ENCODE results near the gene ARID5B.

ARID5B gene

DNA sequence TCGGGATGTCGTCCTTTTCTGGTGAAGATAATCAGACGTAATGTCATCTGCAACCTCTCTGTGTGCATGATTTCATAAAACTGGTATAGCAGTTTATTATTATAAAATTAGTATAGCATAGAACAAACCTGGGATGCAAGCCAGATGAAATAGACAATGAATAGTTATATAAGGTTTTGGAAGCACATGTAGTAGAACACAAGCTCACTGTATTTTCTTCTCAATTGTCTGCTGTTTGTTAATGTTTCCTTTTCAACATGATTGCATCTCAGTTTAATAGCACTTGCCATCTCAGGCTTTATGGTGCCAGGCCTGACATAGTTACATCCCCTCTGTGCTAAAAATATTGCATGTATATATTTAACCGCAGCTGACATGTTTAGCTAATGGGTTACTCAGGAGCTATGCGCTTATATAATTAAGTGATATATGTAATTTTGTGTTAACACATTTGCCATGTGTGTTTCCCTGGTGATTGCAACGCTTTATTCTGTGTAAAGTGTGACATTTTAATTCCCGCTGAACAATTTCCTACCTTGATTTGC is 132.7 kb downstream of the ARID5B start:
- TF ChIP-seq, protein P1, sequence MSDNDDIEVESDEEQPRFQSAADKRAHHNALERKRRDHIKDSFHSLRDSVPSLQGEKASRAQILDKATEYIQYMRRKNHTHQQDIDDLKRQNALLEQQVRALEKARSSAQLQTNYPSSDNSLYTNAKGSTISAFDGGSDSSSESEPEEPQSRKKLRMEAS (IDR thresholded peaks at IDR 0.05; ENCODE audit: low read depth, low read length): no peak
- no peak for TF ChIP-seq POLR2A (IDR thresholded peaks at IDR 0.05; ENCODE audit: extremely low read depth, insufficient read length)
- TF ChIP-seq MYC (IDR thresholded peaks at IDR 0.05; ENCODE audit: low read depth, low read length): no peak
- TF ChIP-seq, protein P2, sequence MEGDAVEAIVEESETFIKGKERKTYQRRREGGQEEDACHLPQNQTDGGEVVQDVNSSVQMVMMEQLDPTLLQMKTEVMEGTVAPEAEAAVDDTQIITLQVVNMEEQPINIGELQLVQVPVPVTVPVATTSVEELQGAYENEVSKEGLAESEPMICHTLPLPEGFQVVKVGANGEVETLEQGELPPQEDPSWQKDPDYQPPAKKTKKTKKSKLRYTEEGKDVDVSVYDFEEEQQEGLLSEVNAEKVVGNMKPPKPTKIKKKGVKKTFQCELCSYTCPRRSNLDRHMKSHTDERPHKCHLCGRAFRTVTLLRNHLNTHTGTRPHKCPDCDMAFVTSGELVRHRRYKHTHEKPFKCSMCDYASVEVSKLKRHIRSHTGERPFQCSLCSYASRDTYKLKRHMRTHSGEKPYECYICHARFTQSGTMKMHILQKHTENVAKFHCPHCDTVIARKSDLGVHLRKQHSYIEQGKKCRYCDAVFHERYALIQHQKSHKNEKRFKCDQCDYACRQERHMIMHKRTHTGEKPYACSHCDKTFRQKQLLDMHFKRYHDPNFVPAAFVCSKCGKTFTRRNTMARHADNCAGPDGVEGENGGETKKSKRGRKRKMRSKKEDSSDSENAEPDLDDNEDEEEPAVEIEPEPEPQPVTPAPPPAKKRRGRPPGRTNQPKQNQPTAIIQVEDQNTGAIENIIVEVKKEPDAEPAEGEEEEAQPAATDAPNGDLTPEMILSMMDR (IDR thresholded peaks at IDR 0.05; ENCODE audit: low read depth, low read length): no peak
- DNase-seq (ENCODE audit: low read depth): no peak

DNA sequence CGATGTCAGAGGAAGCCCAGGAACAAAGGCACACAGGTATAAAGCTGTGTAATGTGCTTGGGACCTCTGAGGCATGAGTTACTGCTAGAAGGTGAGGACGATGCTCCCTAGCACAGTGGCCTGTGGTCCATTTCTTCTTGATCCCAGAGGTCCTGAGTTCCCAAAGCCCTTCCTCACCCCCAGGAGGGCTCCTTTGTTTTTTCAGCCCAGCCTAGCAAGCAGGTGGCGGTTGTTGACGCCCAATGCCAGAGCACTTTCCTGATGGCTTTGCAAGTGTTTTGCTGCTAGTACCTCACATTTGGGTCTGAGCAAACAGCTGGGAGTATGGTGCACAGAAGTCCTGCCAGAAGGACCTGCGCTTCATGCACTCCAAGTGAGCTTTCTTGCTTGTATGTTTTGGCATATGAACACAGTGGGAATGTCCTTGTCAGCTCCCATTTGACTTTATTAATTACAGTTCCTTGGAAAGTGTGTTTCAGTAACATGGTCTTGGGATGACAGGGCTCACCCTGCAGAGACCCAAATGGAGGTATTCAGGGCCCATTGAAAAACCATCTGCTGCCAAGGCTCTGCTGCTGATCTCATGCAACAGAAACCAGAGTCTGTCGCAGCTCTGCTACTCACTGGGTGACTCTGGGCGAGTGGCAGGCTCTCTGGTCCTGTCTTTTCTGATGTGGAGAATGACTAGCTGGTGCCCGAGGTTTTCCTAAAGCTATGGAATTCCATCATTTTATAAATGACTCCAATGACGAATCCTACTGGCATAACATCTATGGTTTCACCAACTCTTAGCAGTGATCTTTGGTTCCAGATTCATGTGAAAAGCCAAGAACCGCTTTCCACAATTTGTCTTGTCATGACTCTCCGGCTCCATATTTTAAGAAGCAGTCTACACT is 134.9 kb downstream of the ARID5B start:
- no peak overlapping the region for H3K4me3 ChIP-seq (ENCODE audit: low read depth, low read length)
- DNase-seq (ENCODE audit: low read depth): no peak
- TF ChIP-seq, protein P1 (IDR thresholded peaks at IDR 0.05; ENCODE audit: low read depth, low read length): no peak
- TF ChIP-seq, protein P2 (IDR thresholded peaks at IDR 0.05; ENCODE audit: low read depth, low read length): no peak
- no peak for TF ChIP-seq POLR2A (IDR thresholded peaks at IDR 0.05; ENCODE audit: extremely low read depth, insufficient read length)
- TF ChIP-seq MYC (IDR thresholded peaks at IDR 0.05; ENCODE audit: low read depth, low read length): no peak

More for the DNA sequence above, 132.7 kb downstream of the ARID5B start:
- no peak overlapping the region for H3K4me3 ChIP-seq (ENCODE audit: low read depth, low read length)

DNA sequence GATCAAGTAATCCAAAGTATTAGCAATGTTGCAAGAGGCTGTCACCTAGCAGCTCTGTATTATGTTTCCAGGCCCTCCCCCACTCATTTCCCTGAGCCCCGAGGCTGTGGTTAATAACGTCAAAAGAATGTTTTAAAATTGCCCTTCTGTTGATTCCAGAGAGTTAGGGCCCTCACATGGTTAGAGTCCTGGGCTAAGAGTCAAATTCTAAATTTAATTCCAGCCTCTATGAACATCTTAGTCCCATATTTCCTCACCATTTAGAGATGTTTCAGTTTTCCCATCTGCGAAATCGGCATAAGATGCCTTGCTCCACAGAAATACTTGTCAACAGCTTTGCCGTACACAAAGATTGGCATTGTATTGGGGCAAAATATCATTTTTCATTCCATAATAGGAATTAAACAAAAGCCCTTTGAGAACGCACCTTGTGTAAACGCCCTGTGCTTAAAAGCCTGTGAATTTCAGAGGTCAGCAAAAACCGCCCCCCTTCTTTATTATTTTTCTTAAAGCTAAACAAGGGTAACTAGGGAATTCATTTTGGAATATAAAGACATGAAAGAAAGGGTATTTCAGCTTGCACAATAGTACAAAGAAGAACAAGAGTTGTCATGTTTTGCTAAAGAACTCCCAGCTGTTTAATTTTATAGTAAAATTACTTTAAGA is 135.8 kb downstream of the ARID5B start:
- no peak for DNase-seq (ENCODE audit: low read depth)
- H3K4me3 ChIP-seq (ENCODE audit: low read depth, low read length): no peak overlapping the region
- no peak for TF ChIP-seq POLR2A (IDR thresholded peaks at IDR 0.05; ENCODE audit: extremely low read depth, insufficient read length)
- no peak for TF ChIP-seq MYC (IDR thresholded peaks at IDR 0.05; ENCODE audit: low read depth, low read length)
- TF ChIP-seq, protein P1 (IDR thresholded peaks at IDR 0.05; ENCODE audit: low read depth, low read length): no peak
- TF ChIP-seq, protein P2 (IDR thresholded peaks at IDR 0.05; ENCODE audit: low read depth, low read length): no peak

DNA sequence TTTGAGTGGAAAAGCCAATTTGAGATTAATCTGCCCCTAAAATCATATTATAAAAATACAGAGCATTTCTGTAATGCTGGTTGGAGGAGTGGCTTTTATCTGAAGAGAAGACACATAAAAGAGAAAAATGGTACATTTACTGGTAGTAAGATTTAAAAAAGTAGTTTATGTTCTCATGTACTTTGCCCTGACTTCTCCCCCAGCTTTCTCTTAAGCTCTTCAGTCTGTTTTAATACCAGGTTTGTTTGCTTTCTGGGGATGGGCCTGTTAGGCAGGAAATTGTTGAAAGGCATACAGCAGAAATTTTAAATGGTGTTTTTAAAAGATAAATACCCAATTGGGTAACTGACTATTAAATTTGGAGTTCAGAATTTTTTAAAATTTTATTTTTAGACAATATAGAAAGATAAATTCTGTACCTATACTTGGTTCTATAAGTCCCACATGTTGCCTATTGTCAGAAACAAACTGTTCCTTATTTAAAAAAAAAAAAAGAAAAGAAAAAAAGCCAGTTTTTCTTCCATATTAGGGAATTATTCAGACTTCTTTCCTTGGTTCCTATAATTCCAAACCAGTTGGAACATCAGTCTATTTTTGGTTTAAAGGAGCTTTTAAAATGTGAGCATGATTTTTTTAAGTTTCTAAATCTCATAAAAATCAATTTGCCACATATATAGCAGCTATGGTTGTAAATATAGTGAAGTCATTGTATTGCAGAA is 136.6 kb downstream of the ARID5B start:
- no peak overlapping the region for H3K4me3 ChIP-seq (ENCODE audit: low read depth, low read length)
- no peak for TF ChIP-seq MYC (IDR thresholded peaks at IDR 0.05; ENCODE audit: low read depth, low read length)
- TF ChIP-seq, protein P2 (IDR thresholded peaks at IDR 0.05; ENCODE audit: low read depth, low read length): no peak
- no peak for TF ChIP-seq POLR2A (IDR thresholded peaks at IDR 0.05; ENCODE audit: extremely low read depth, insufficient read length)
- TF ChIP-seq, protein P1 (IDR thresholded peaks at IDR 0.05; ENCODE audit: low read depth, low read length): no peak
- DNase-seq (ENCODE audit: low read depth): no peak

DNA sequence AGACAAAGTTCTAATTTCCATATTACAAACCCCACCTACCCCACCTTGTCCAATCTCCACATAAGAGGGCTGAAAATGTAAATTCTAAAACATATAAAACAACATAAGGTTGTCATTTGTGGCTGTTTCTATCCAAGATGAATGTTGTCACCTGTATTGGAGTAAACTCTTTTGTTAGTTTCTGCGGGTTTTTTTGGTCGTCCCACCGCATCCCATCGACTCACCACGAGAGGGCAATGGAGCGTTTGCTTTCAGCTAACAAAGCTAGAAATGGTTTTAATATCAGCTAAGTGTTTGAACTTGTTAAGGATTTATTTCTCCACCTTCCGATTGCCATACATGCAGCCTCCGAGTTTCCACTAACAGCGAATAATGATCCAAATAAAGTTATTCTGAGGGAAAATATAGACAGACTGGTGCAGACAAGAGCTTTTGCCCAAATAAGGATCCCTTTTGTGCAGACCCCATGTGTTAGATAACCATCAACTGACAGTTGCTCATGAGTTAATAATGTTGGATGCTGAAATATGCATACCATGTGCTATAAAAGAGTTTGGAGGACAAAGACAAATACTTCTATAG is 137.2 kb downstream of the ARID5B start:
- peak; percentile 75 for DNase-seq (ENCODE audit: low read depth)
- no peak overlapping the region for H3K4me3 ChIP-seq (ENCODE audit: low read depth, low read length)

More for the DNA sequence above, 137.2 kb downstream of the ARID5B start:
- TF ChIP-seq POLR2A (IDR thresholded peaks at IDR 0.05; ENCODE audit: extremely low read depth, insufficient read length): no peak
- TF ChIP-seq, protein P1 (IDR thresholded peaks at IDR 0.05; ENCODE audit: low read depth, low read length): peak; percentile 27; the same call in 1 of the 2 replicates
- TF ChIP-seq, protein P2 (IDR thresholded peaks at IDR 0.05; ENCODE audit: low read depth, low read length): peak; percentile 91
- TF ChIP-seq MYC (IDR thresholded peaks at IDR 0.05; ENCODE audit: low read depth, low read length): peak; percentile 71; the same call in 1 of the 2 replicates
